CD4-positive, alpha-beta T cell treated with Interleukin-15 for 4 hours (primary cell): Measurements from ENCODE around the gene DDIT3.

ENCODE experiments used
- DNase-seq: peaks from one replicate; pipeline ENCODE4 v3.0.0-alpha.2; 2020; ENCODE audit warnings: low spot score

The DDIT3 gene

GRCh38 chr12:57467915-57468314, 52.4 kb downstream of the DDIT3 start:
- no peak for DNase-seq

- DNase-seq, result no peak
Measured at GRCh38 chr12:57467212-57467874, 53.0 kb downstream of the DDIT3 start.
